ENCODE results near the gene GTF3C5.
"Not testable (repeated sequence)": the region's sequence is repeated elsewhere in the genome, so short reads cannot be mapped to it uniquely, and the experiment has no call there.

The GTF3C5 gene

GRCh38 chr9:133090187-133090586, 59.4 kb downstream of the GTF3C5 start:
- H3F3A ChIP-seq (ENCODE audit: control insufficient read depth, insufficient read depth): no peaks in the 10 kb centered on the region; the same call in 1 of the 2 replicates
- no peaks in the 10 kb centered on the region for H3K79me2 ChIP-seq (ENCODE audit: control insufficient read depth, low read length)
- no peak overlapping the region for H3K4me2 ChIP-seq (ENCODE audit: low read length)
- H3K9me3 ChIP-seq (ENCODE audit: control insufficient read depth, insufficient read depth, low read length): no peaks in the 10 kb centered on the region
- no peak overlapping the region for H3K27ac ChIP-seq (ENCODE audit: low read depth, low read length)
- H4K20me1 ChIP-seq (ENCODE audit: control insufficient read depth, insufficient read depth, low read depth, low read length): no peaks in the 10 kb centered on the region
- no peaks in the 10 kb centered on the region for H3K36me3 ChIP-seq (ENCODE audit: control insufficient read depth, low read length)
- H3K9me2 ChIP-seq (replicated peaks; ENCODE audit: control insufficient read depth, low read length): no peaks in the 10 kb centered on the region
- TF ChIP-seq, protein P1, sequence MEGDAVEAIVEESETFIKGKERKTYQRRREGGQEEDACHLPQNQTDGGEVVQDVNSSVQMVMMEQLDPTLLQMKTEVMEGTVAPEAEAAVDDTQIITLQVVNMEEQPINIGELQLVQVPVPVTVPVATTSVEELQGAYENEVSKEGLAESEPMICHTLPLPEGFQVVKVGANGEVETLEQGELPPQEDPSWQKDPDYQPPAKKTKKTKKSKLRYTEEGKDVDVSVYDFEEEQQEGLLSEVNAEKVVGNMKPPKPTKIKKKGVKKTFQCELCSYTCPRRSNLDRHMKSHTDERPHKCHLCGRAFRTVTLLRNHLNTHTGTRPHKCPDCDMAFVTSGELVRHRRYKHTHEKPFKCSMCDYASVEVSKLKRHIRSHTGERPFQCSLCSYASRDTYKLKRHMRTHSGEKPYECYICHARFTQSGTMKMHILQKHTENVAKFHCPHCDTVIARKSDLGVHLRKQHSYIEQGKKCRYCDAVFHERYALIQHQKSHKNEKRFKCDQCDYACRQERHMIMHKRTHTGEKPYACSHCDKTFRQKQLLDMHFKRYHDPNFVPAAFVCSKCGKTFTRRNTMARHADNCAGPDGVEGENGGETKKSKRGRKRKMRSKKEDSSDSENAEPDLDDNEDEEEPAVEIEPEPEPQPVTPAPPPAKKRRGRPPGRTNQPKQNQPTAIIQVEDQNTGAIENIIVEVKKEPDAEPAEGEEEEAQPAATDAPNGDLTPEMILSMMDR (IDR thresholded peaks at IDR 0.05; ENCODE audit: low read depth, low read length, poor library complexity, severe bottlenecking): no peak
- no peak for TF ChIP-seq EZH2phosphoT487 (IDR thresholded peaks at IDR 0.05; ENCODE audit: borderline replicate concordance, low read length)
- no peaks in the 10 kb centered on the region for H3K27me3 ChIP-seq (ENCODE audit: control insufficient read depth, low read length)
- no peak overlapping the region for H3K4me3 ChIP-seq (ENCODE audit: low read length)
- no peaks in the 10 kb centered on the region for H3K4me1 ChIP-seq (ENCODE audit: control insufficient read depth, low read length)

DNA sequence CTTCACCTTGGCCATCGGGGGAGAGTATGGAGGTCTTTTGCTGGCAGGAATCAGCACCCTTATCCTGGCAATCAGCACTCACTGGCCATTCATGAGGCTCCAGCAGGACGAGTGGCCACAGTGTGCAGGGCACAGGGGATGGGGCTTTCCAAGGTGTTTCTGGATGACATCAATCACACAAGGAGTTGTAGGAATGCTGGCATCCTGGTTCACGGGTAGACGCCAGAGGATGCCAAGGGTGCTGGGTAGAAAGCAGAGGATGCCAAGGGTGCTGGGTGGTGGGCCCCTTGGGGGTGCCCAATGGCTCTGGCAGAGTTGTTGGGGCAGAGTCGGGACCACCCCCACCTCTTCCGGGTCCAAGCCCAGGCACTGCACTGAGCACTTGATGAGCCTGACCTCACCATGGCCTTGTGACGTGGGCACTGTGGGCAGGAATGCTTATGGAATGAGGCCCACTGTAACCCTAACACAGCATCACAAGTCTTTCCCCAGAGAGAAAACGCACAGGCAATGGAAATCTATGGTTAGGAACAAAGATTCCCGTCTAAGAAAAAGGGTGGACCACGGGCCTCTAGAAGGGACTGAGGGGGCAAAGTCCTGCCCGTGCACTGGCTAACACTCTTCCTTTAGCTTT, 60.1 kb downstream of the GTF3C5 start:
- Histone ChIP-seq H3K36me3 (ENCODE audit: control insufficient read depth, low read length) (no peaks in the 10 kb centered on the region), H3K4me2 (ENCODE audit: low read length) (no peak overlapping the region), H4K20me1 (ENCODE audit: control insufficient read depth, insufficient read depth, low read depth, low read length) (no peaks in the 10 kb centered on the region), H3K9me3 (ENCODE audit: control insufficient read depth, insufficient read depth, low read length) (no peaks in the 10 kb centered on the region), H3K4me1 (ENCODE audit: control insufficient read depth, low read length) (no peaks in the 10 kb centered on the region), H3K9me2 (replicated peaks; ENCODE audit: control insufficient read depth, low read length) (no peaks in the 10 kb centered on the region), H3K27ac (ENCODE audit: low read depth, low read length) (no peak overlapping the region), H3K79me2 (ENCODE audit: control insufficient read depth, low read length) (no peaks in the 10 kb centered on the region), H3K27me3 (ENCODE audit: control insufficient read depth, low read length) (no peaks in the 10 kb centered on the region), H3F3A (ENCODE audit: control insufficient read depth, insufficient read depth) (no peaks in the 10 kb centered on the region; the same call in 1 of the 2 replicates), H3K4me3 (ENCODE audit: low read length) (no peak overlapping the region)
- TF ChIP-seq, protein P1 (IDR thresholded peaks at IDR 0.05; ENCODE audit: low read depth, low read length, poor library complexity, severe bottlenecking): no peak
- TF ChIP-seq EZH2phosphoT487 (IDR thresholded peaks at IDR 0.05; ENCODE audit: borderline replicate concordance, low read length): no peak

DNA sequence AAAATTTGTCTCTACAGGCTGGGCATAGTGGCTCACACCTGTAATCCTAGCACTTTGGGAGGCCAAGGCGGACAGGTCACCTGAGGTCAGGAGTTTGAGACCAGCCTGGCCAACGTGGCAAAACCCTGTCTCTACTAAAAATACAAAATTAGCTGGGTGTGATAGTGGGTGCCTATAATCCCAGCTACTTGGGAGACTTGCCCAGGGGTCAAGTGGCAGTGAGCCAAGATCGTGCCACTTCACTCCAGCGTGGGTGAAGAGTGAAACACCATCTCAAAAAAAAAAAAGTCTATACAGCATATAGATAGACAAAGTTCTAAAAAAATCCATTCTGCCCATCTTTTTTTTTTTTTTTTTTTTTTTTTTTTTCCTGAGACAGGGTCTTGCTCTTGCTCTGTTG, 63.6 kb downstream of the GTF3C5 start:
- H3K9me3 ChIP-seq (ENCODE audit: control insufficient read depth, insufficient read depth, low read length); H3K27me3 ChIP-seq (ENCODE audit: control insufficient read depth, low read length); H4K20me1 ChIP-seq (ENCODE audit: control insufficient read depth, insufficient read depth, low read depth, low read length); H3K4me1 ChIP-seq (ENCODE audit: control insufficient read depth, low read length); H3K4me3 ChIP-seq (ENCODE audit: low read length); H3K27ac ChIP-seq (ENCODE audit: low read depth, low read length); H3F3A ChIP-seq (ENCODE audit: control insufficient read depth, insufficient read depth); H3K79me2 ChIP-seq (ENCODE audit: control insufficient read depth, low read length); H3K9me2 ChIP-seq (replicated peaks; ENCODE audit: control insufficient read depth, low read length); H3K4me2 ChIP-seq (ENCODE audit: low read length): not testable (repeated sequence)
- peaks cover 28% of the 10 kb centered on the region for H3K36me3 ChIP-seq (ENCODE audit: control insufficient read depth, low read length)

DNA sequence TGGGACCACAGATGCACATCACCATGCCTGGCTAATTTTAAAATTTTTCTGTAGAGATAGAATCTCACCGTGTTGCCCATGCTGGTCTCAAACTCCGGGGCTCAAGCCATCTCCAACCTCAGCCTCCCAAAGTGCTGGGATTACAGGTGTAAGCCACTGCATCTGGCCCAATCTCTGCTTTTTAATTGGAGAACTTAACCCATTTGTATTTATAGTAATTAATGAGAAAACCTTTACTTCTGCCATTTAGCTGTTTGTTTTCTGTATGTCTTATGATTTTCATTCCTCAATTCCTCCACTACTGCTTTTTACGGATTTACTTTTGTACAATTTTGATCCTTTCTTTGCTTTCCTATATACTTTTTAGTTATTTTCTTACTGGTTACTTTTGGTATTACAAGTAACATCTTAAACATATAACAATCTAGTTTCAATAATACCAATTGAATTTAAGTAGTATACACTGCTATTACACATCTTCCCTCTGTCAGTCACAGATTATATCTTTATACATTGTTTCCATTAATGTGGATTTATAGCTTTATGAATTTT, 64.1 kb downstream of the GTF3C5 start:
- no peak overlapping the region for H3K4me2 ChIP-seq (ENCODE audit: low read length)
- H3K36me3 ChIP-seq (ENCODE audit: control insufficient read depth, low read length): peaks cover 31% of the 10 kb centered on the region
- H3K27ac ChIP-seq (ENCODE audit: low read depth, low read length): no peak overlapping the region
- no peaks in the 10 kb centered on the region for H3K4me1 ChIP-seq (ENCODE audit: control insufficient read depth, low read length)
- H3K4me3 ChIP-seq (ENCODE audit: low read length): no peak overlapping the region
- no peaks in the 10 kb centered on the region; the same call in 1 of the 2 replicates for H3F3A ChIP-seq (ENCODE audit: control insufficient read depth, insufficient read depth)
- H4K20me1 ChIP-seq (ENCODE audit: control insufficient read depth, insufficient read depth, low read depth, low read length): no peaks in the 10 kb centered on the region
- H3K9me3 ChIP-seq (ENCODE audit: control insufficient read depth, insufficient read depth, low read length): no peaks in the 10 kb centered on the region
- no peak for TF ChIP-seq EZH2phosphoT487 (IDR thresholded peaks at IDR 0.05; ENCODE audit: borderline replicate concordance, low read length)
- TF ChIP-seq, protein P1 (IDR thresholded peaks at IDR 0.05; ENCODE audit: low read depth, low read length, poor library complexity, severe bottlenecking): no peak
- no peaks in the 10 kb centered on the region for H3K9me2 ChIP-seq (replicated peaks; ENCODE audit: control insufficient read depth, low read length)
- no peaks in the 10 kb centered on the region for H3K27me3 ChIP-seq (ENCODE audit: control insufficient read depth, low read length)
- no peaks in the 10 kb centered on the region for H3K79me2 ChIP-seq (ENCODE audit: control insufficient read depth, low read length)

Data from DOHH2 (cell line).